GM12892 (cell line): ENCODE data around the gene GPR15.
A peak's percentile ranks its signal among the peaks of the same experiment; 100 is the strongest.

Experiments
- DNase-seq: peaks from one replicate; pipeline ENCODE4 v3.0.0; 2011; ENCODE audit not compliant: insufficient read length
- FAIRE-seq: peaks from 2 replicates; lab custom pipeline; 2011; peaks lifted over from hg19 to GRCh38; lab: Jason Lieb, UNC
- POLR2A ChIP-seq: IDR thresholded peaks from 2 replicates; pipeline ENCODE4 v1.6.1; 2011; ENCODE audit warnings: low read depth, low read length, control low read depth
- POLR2AphosphoS5 ChIP-seq: IDR thresholded peaks from 2 replicates; pipeline ENCODE4 v1.6.1; 2011; ENCODE audit warnings: low read depth, low read length, control low read depth
- TAF1 ChIP-seq: IDR thresholded peaks from 2 replicates; pipeline ENCODE4 v1.6.1; 2011; ENCODE audit warnings: low read depth, mild to moderate bottlenecking, control low read depth, low read length, borderline replicate concordance

The GPR15 gene

GRCh38 chr3:98514948-98515347, 16.8 kb upstream of the GPR15 start:
- FAIRE-seq (no peak), DNase-seq (no peak)
- TF ChIP-seq POLR2A (no peak), TAF1 (no peak), POLR2AphosphoS5 (no peak)

- DNase-seq, result no peak
- TF ChIP-seq POLR2A (no peak), POLR2AphosphoS5 (no peak), TAF1 (no peak)
- no peak for FAIRE-seq
These were observed 13.0 kb upstream of the GPR15 start for GRCh38 chr3:98518816-98519215.

DNA sequence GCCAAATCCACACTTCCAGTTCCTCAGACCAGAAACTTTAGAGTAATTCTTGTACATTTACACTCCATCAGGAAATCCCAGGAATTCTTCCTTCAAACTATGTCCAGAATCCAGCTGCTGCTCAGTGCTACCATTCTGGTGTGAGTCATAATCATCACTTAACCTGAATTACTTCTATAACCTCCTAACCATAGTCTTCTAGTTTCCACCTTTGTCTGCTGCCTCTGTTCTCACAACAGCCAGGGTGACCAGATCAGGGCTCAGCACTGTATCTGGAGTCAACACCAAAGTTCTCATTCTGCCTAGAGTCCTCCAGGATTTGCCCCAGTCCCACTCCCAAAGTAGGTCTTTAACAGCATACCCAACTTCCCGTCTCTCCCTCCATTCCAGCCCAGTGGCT, 12.4 kb upstream of the GPR15 start:
- FAIRE-seq (peak; percentile 81), DNase-seq (no peak)
- TF ChIP-seq POLR2AphosphoS5 (peak; percentile 51; the same call in 1 of the 2 replicates), TAF1 (no peak), POLR2A (peak; percentile 31; the same call in 1 of the 2 replicates)

- no peak for DNase-seq
- TF ChIP-seq POLR2AphosphoS5, result no peak; the same call in 1 of the 2 replicates
- no peak for TF ChIP-seq TAF1
- TF ChIP-seq POLR2A, result no peak
- FAIRE-seq, result no peak
These were observed 9.8 kb upstream of the GPR15 start for GRCh38 chr3:98521897-98522543.

- DNase-seq, result peak; percentile 83
- TF ChIP-seq POLR2AphosphoS5, result peak; percentile 99
- peak; percentile 99 for TF ChIP-seq POLR2A
- no peak for TF ChIP-seq TAF1
- FAIRE-seq, result peak; percentile 100
These were observed 9.1 kb upstream of the GPR15 start, which contains the start of gene CLDND1 for GRCh38 chr3:98522544-98523281. Gene CLDND1 (minus strand): TSS chr3:98522902. CDS start chr3:98521424, 1,478 bp downstream.

DNA sequence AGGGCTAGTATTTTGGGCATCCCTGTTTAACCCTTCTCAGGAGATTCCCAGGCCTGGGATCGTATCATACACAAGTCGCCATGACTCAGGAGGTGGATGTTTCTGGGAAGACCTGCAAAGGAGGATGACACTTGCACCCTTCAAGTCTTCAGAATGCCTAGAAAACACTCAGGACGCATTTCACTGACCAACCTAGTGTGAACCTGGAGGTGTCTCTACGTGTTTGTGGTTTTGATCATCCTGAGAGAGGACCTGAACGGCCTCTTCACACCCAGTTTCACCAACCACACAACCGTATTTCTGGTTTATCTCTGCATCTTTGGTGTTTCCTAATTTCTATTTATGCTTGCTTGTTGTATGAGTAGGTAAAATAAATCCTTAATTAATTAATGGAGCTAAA, 6.3 kb upstream of the GPR15 start:
- DNase-seq (no peak), FAIRE-seq (peak; percentile 93)
- peak; percentile 81 for TF ChIP-seq POLR2A
- no peak for TF ChIP-seq TAF1
- TF ChIP-seq POLR2AphosphoS5, result peak; percentile 91

GRCh38 chr3:98528474-98529346, 3.1 kb upstream of the GPR15 start:
- FAIRE-seq, result peak; percentile 79
- TF ChIP-seq TAF1 (no peak), POLR2A (peak; percentile 54; the same call in 1 of the 2 replicates), POLR2AphosphoS5 (peak; percentile 51)
- no peak for DNase-seq

GRCh38 chr3:98529856-98530459, 1.8 kb upstream of the GPR15 start:
- peak; percentile 88 for TF ChIP-seq POLR2AphosphoS5
- TF ChIP-seq POLR2A, result peak; percentile 75
- no peak for TF ChIP-seq TAF1
- FAIRE-seq (peak; percentile 72), DNase-seq (no peak)

DNA sequence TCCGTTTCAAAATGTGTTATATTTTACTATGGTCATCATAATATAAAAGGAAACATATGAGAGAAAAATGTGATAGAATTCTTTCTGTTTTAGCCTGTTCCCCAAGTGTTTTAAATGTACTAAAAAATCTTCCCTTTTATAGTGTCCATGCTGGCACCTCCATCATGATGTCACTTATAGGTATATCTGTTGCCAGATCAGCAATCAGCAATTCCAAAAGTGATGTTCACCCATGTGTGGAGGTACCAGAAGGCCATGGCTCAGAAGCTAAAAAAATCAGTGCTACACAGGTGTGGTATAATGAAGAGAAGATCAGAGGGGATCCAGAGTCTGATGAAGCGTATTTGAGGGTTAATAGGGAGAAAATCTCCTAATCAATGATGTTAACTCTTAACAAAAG, 1.1 kb upstream of the GPR15 start:
- TF ChIP-seq POLR2AphosphoS5 (no peak), POLR2A (no peak; the same call in 1 of the 2 replicates), TAF1 (no peak)
- FAIRE-seq (peak; percentile 65), DNase-seq (no peak)

DNA sequence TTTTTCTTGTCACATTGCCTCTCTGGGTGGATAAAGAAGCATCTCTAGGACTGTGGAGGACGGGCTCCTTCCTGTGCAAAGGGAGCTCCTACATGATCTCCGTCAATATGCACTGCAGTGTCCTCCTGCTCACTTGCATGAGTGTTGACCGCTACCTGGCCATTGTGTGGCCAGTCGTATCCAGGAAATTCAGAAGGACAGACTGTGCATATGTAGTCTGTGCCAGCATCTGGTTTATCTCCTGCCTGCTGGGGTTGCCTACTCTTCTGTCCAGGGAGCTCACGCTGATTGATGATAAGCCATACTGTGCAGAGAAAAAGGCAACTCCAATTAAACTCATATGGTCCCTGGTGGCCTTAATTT, 478 bp downstream of the GPR15 start:
- FAIRE-seq (peak; percentile 87), DNase-seq (no peak)
- TF ChIP-seq POLR2AphosphoS5 (peak; percentile 91; the same call in 1 of the 2 replicates), TAF1 (no peak), POLR2A (peak; percentile 82)
